Right atrium auricular region (tissue), 2 donors: ENCODE measurements around the gene UMODL1. TPM values are rescaled to one million over a fixed set of nuclear protein-coding genes. Genes with fewer than 3 reads are reported as not detected.

Experiments
- DNase-seq: peaks from one replicate; pipeline ENCODE4 v3.0.0-alpha.2; 2019; ENCODE audit warnings: low spot score
- H3K27ac ChIP-seq, 2 donors: fragments of 200-600 bp; sonication (generic); 1 replicate in 1 of 2; 2 replicates in 1 of 2; pipeline ENCODE4 v1.5.1; 2016 to 2019
- H3K27me3 ChIP-seq, 2 donors: fragments of 200-600 bp; sonication (generic); one replicate each; pipeline versions ENCODE4 v1.5.1 to v1.6.0; 2017 to 2019
- H3K36me3 ChIP-seq: fragments of 200-600 bp; sonication (generic); one replicate; pipeline ENCODE4 v1.5.1; 2016
- H3K4me1 ChIP-seq, 2 donors: fragments of 200-600 bp; sonication (generic); one replicate each; pipeline versions ENCODE4 v1.5.1 to v1.6.0; 2017 to 2019
- H3K4me3 ChIP-seq, 2 donors: fragments of 200-600 bp; sonication (generic); 1 replicate in 1 of 2; 2 replicates in 1 of 2; pipeline ENCODE4 v1.5.1; 2017 to 2019; ENCODE audit warnings: mild to moderate bottlenecking in 1 of 2, moderate library complexity in 1 of 2
- H3K9me3 ChIP-seq, 2 donors: fragments of 200-600 bp; sonication (generic); one replicate each; pipeline ENCODE4 v1.5.1; 2019
- CTCF ChIP-seq, 2 donors: fragments of 200-600 bp; sonication (generic); IDR thresholded peaks; one replicate each; pipeline ENCODE4 v1.5.1; 2019; ENCODE audit warnings: antibody characterized with exemption in 2 of 2
- total RNA-seq, 2 donors: library from RNA; depleted of rRNA; stranded (reverse); fragments of >200 nt; gene quantifications; one replicate each; pipeline ENCODE4 v1.1.0, GENCODE V29; 2016

UMODL1 gene
- total RNA-seq, 2 donors from 2014 or later = not detected

GRCh38 chr21:42101246-42101645 is 30.1 kb downstream of the UMODL1 start:
- no peak for TF ChIP-seq CTCF (IDR thresholded peaks at IDR 0.05)
- H3K27me3 ChIP-seq = no peaks in the 10 kb centered on the region
- H3K36me3 ChIP-seq = no peaks in the 10 kb centered on the region
- H3K27ac ChIP-seq = no peak overlapping the region
- no peak for DNase-seq
- H3K4me3 ChIP-seq = no peak overlapping the region
- no peaks in the 10 kb centered on the region for H3K9me3 ChIP-seq
- peaks cover 0 to 6% of the 10 kb centered on the region in 2 donors for H3K4me1 ChIP-seq

- no peak for DNase-seq
- Histone ChIP-seq H3K4me3 (no peak overlapping the region), H3K9me3 (no peaks in the 10 kb centered on the region), H3K27me3 (no peaks in the 10 kb centered on the region), H3K36me3 (no peaks in the 10 kb centered on the region), H3K27ac (no peak overlapping the region), H3K4me1 (peaks cover 0 to 6% of the 10 kb centered on the region in 2 donors)
- TF ChIP-seq CTCF (IDR thresholded peaks at IDR 0.05) = no peak
These were observed 31.0 kb downstream of the UMODL1 start for GRCh38 chr21:42102076-42102475.

- Histone ChIP-seq H3K27me3 (no peaks in the 10 kb centered on the region), H3K36me3 (no peaks in the 10 kb centered on the region), H3K4me3 (no peak overlapping the region), H3K27ac (no peak overlapping the region), H3K9me3 (no peaks in the 10 kb centered on the region), H3K4me1 (peaks cover 0 to 4% of the 10 kb centered on the region in 2 donors)
- TF ChIP-seq CTCF (IDR thresholded peaks at IDR 0.05) = no peak
- no peak for DNase-seq
These were observed 31.4 kb downstream of the UMODL1 start for GRCh38 chr21:42102526-42102925.

- H3K36me3 ChIP-seq = no peaks in the 10 kb centered on the region
- no peaks in the 10 kb centered on the region for H3K9me3 ChIP-seq
- peaks cover 0 to 6% of the 10 kb centered on the region in 2 donors for H3K4me1 ChIP-seq
- H3K4me3 ChIP-seq = no peak overlapping the region
- no peaks in the 10 kb centered on the region for H3K27me3 ChIP-seq
- H3K27ac ChIP-seq = no peak overlapping the region
- no peak for DNase-seq
- TF ChIP-seq CTCF (IDR thresholded peaks at IDR 0.05) = no peak
These were observed 31.9 kb downstream of the UMODL1 start for GRCh38 chr21:42102991-42103390.

DNA sequence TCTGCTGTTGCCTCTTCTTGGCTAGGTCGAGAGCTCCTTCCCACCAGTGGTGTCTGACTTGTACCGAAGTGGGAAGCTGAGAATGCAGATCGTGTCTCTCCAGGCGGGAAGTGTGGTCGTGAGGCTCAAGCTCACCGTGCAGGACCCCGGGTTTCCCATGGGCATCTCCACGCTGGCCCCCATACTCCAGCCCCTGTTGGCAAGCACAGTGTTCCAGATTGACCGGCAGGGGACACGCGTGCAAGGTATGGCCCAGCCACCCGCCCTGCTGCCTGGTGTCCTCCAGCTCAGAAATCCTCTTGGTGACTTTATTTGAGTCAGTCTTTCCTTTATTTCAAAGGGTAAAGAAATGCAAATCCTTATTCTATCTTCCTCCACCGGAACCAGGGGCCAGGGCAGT is 32.7 kb downstream of the UMODL1 start:
- TF ChIP-seq CTCF (IDR thresholded peaks at IDR 0.05) = no peak
- H3K4me3 ChIP-seq = no peak overlapping the region
- DNase-seq = no peak

More for the DNA sequence above, 32.7 kb downstream of the UMODL1 start:
- Histone ChIP-seq H3K9me3 (no peaks in the 10 kb centered on the region), H3K36me3 (no peaks in the 10 kb centered on the region), H3K27ac (no peak overlapping the region), H3K4me1 (peaks cover 0 to 11% of the 10 kb centered on the region in 2 donors), H3K27me3 (no peaks in the 10 kb centered on the region)
